GM23248 (cell line): ENCODE results near the gene MPPED1.

Experiments used
- EZH2 ChIP-seq: fragments of 200-600 bp; sonication (generic); IDR thresholded peaks from 2 replicates; pipeline ENCODE4 v1.6.1; 2018; ENCODE audit warnings: antibody characterized with exemption, mild to moderate bottlenecking; ENCODE audit not compliant: insufficient read depth, poor library complexity, severe bottlenecking
- EZH2phosphoT487 ChIP-seq: fragments of 200-600 bp; sonication (generic); IDR thresholded peaks from 2 replicates; pipeline ENCODE4 v1.6.1; 2018; ENCODE audit warnings: antibody characterized with exemption, moderate library complexity, mild to moderate bottlenecking, low read depth; ENCODE audit not compliant: insufficient read depth

DNA sequence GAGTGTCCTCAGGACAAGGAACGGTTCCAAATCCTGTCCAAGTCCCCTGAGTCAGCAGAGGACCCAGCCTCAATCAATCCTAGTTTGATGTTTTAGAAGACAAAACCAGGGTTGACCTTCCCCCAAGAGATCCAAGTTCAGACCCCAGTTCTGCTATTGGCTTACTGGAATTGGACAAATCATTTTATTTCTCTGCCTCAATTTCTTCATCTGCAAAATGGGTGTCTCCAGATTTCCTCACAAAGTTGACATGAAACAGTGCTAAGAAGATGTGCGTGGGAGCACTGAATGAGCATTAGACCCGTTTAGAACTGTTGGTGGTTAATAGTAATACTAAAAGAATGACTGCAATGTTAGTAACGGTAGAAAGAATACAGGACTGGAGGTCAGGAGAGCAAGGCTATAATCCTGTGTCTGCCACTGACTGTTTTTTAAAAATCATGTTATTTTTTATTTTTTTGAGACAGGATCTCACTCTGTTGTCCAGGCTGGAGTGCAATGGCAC, 35.8 kb upstream of the MPPED1 start:
- TF ChIP-seq EZH2phosphoT487: no peak
- no peak for TF ChIP-seq EZH2
